ENCODE data around the gene LDB2. TPM values are rescaled to one million over a fixed set of nuclear protein-coding genes. Genes with fewer than 3 reads are reported as not detected.

Gene LDB2
- 7.8 and 16.6 TPM in 2 replicates for total RNA-seq

DNA sequence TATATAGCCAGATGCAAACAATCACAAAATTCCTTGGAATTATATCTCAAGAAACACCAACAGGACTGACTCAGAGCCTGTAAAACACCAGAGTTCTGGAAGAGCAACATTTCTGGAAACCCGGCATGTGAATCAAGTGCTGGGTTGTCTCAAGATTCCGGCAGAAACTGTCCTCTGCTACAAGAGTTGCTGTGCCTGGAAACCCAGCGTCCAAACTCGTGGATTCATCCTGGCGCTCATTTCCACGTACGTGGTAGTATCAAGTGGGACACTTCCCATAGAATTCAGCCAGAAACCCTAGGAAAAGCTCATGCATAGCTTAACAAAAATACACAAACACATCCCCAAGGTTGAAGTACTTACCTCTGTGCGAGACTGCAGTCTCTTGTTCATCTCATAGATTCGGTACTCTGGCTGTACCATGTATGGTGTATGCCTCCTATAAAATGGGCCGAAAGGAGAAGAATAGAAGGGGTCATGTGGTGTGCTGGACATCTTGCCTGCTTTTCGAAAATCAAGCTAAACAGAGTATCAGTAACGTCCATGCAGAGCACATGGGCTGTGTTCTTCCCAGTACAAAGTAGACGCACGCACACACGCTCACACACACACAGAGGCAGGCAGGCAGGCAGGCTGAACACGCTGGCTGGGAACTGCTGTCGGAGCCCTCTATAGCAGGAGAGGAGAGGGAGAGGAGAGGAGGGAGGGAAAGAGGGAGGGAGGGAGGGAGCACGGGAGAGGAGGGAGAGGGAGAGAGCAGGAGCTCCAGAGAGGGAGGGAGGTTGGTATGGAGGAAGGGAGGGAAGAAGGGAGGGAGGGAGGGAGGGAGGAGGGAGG is at the start of gene LDB2:
LDB2 (minus strand) TSS at position 655 of the 837 bp plus-strand sequence.

Measured in hair follicle dermal papilla cell (primary cell).